ENCODE data around the gene IMPG2. TPM values are rescaled to one million over a fixed set of nuclear protein-coding genes. Genes with fewer than 3 reads are reported as not detected.

IMPG2 gene
- total RNA-seq, 1 experiment from 2014 or later: 0.08 TPM

DNA sequence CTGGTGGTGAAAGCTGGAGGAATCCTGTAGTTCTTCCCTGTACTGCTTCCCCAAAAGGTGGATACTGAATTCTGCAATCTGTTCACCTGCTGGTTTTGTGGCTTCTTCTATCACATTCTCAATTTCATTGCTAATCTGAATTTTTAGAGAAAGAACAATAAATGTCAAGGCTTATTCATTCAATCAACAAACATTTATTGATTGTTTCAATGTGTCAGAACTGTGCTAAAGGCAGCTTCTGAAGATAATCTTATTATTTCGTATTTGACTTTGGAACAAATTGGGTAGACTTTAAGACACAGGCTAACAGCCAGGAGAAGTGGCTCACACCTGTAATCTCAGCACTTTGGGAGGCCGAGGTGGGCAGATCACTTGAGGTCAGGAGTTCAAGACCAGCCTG lies 46.8 kb downstream of the IMPG2 start:
- no peak for DNase-seq (ENCODE audit: low spot score)

DNA sequence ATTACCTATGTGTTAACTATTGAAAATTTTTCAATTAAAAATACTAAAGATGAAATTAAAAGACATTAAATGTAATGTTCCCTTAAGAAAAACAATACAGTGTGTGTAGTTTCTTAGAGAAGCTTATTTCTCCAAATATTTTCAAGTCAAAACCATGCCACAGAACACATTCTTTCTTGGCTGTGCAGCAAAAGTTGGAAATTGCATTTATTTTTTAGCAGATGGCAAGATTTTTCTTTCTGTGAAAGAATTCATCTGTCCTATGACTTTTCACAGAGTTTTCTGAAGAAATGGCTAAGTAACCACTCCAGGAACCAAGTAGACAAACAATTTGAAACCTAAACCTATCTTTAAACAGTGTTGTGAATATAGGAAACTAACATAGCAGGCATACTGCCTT lies 47.2 kb downstream of the IMPG2 start:
- no peak for DNase-seq (ENCODE audit: low spot score)

DNA sequence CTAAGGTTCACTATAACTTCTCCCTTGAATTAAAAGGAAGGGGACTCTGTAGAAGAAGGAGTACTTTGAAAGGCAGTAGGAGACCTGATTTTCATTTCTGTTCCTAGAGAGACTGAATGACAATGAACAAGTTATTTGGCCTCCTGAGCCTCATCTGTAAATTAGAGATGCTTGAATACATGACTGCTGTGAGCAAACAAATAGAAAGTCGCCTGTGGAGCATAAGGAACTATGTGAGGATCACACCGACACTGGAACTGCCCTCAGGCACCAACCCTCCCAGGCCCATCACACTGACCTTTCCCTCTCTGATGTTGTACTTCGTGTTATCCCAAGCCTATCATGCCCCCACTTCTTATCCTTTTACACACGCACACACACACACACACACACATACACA lies 48.6 kb downstream of the IMPG2 start:
- DNase-seq (ENCODE audit: low spot score): no peak

DNA sequence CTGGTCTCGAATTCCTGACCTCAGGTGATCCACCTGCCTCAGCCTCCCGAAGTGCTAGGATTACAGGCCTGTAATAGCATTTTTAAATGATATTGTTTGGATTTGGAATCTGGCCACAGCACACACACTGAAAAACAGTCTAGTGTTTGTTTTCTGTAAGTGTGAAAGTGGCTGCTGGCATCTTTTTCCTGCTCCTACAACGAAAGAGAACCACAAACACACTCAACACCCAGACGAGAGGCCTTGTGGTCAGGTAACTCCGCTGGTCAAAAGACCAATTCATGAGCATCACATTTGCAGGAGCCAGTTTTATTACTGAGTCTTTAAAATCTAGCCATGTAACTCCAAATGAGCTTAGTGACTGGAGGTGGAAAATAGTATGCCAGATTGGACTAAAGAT lies 50.2 kb downstream of the IMPG2 start:
- no peak for DNase-seq (ENCODE audit: low spot score)

DNA sequence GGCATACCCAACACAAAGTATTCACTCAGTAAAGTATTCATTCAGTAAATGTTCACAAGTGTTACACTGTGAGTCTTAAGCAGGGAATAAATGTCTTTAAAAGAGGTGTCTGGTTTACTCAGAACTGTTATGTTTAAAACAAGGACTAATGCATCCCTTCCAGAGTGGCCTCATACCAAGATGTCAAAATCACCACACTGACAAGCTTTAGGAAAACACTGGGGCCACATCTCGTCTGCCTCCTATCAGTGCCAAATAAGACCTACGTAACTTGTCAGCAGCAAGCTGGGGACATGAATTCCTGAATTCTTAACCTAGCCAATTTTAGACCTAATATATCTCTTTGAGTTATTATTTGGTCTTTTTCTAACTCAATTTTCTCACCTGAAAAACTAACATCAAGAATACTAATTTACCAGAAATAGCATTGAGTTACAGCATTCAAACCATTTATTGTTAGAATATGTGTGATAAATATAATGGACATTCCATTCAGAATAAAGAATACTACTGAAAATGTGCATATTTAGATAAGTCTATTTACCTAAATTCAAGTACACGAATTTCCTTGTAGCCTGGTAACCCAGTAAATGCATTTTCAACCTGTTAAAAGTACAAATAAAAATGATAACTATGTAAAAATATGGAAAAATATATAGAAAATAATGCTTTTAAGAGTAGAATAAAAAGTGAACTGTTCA lies 51.3 kb downstream of the IMPG2 start:
- no peak for DNase-seq (ENCODE audit: low spot score)

DNA sequence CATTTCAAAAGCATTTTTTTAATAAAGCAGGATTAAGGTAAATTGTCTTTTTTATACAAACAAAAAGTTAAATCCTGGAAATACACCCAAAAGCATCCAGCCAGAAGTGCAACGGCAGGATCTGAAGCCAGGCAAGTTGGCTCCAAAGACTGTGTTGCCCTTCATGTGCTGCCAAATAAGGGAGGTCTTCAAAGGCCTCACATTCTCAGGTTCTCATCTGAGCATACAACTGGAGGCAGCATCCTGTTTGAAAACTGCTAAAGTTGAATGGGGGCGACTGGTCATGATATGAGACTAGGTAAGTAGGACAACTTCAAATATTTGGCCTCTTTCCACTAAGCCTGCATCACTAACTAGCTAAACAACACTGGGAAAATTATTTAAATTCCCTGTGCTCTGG lies 52.2 kb downstream of the IMPG2 start:
- DNase-seq (ENCODE audit: low spot score): no peak

DNA sequence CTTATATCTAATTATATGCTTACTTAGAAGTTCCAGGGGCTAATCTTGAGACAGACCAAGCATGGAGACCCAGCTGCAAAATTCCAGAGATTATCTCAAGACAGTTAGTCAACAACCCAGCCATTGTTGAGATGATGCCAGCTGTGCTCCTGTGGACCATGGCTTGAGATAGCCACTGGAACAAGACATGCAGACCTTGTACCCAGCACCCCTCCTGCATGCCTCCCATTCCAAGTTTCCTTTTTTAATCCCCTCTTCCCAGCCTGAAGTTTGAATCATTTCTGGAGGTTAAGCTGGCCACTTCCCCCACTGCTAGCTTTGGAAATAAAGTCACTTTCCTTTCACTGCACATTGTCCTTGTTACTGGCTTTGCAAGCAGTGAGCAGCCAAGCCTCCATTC lies 53.8 kb downstream of the IMPG2 start:
- no peak for DNase-seq (ENCODE audit: low spot score)

DNA sequence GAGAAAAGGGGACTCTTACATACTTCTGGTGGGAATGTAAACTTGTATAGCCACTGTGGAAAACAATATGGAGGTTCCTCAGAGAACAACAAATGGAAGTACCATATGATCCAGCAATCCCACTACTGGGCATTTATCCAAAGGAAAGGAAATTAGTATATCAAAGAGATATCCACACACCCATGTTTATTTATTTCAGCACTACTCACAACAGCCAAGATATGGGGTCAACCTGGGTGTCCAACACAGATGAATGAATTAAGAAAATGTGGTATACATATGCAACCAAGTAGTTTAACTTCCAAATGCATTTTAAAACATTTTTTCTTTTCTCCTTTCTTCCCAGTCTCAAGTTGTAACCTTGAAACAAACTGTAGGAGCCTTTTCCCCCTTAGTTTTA lies 54.3 kb downstream of the IMPG2 start:
- no peak for DNase-seq (ENCODE audit: low spot score)

DNA sequence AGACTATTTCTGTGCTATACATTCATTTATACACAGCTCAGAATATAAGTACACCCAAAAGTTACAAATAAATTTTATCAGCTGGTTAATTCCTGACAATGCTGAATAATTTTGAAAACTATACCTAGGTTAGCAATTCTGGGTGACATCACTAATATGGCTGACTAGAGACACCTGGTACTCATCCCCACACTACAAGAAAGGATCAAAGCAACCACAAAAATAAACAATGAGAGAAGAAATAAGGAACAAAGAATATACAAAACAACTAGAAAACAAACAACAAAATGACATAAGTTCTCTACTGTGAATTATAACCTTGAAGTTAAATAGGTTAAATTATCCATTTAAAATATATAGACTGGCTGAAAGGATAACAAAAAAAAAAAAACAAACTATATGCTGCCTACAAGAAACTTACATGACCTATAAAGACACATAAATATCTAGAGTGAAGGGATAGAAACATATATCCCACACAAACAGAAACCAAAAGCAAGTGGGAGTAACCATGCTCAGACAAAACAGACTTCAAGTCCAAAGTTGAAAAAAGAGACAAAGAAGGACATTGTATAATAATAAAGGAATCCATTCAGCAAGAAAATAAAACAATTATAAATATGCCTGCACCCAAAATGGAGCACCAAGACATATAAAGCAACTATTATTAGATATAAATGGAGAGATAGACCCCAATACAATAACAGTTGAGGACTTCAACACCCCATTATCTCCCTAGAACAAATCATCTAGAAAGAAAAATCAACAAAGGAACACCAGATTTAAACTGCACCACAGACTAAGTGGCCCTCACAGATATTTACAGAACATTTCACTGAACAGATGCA lies 57.8 kb downstream of the IMPG2 start:
- DNase-seq (ENCODE audit: low spot score): no peak

DNA sequence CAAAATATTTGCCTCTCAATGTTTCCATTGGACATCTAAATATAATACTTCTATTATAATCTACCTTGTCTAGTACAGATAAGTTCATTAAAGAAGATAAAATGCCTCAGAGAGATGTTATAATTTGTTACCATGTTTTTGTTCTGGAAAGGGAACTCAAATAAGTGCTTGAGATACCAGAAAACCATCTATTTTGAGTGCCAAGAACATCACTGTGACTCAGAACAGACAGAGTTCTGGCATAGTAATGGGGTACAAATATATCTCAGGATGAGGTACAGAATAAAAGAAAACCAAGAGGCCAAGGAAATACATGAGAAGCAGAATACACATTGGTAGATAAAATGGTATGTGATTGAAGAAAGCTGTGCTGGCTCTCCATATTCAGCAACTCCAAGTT lies 58.9 kb downstream of the IMPG2 start:
- DNase-seq (ENCODE audit: low spot score): no peak

DNA sequence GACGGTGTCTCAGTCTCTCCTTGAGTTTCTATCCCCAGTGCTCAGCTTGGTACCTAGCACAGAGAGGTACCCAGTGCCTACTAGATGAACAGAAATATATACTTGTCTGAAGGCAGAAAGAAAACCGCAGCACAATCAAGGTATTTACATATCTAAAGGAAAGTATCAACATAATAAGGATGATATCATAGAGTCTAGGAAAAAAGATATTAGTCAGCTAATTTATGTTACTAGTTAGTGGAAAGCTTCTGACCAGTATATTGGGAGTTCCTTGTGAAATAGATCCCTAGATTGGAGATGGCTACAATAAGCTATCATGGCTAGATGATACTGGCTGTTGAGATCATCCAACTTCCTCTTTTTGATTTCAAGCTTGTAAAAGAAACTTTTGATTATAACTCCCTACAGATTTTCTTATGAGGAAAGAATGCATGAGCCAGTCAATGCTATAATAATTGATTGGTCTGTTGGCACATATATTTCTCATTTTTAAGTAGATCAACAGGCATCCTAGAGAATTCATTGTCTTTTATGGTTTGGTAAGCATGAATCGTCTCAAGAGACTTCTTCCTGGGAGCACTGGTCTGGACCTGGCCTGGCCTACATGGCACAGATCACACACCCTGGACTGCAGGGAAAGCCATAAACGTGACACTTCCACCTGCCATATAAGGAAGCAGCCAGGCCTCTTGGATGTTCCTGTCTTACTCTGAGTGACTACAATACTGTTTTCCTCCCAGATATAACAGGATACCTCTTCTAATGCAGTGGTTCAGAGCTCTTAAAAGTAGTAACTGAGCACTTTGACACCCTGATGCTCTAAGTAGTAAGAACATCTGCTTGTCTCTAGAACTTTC lies 60.7 kb downstream of the IMPG2 start:
- no peak for DNase-seq (ENCODE audit: low spot score)

DNA sequence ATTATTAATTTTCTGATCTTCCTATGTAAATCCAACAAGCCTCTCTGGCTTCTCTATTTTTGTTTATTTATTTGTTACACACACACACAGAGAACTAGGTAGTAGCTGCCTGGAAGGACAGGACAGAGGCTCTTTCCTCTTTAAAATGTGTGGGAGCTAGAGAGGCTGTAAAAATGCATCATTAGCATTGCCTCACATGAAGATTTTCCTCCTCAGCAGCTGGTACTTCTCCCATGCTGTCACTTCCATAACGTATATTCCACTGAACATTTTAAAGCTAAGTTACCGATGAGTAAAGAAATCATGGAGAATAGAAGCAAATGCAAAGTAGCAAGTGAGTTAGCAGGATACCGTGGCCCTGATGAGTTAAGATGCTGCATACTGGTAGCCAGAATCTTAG lies 63.9 kb downstream of the IMPG2 start:
- no peak for DNase-seq (ENCODE audit: low spot score)

DNA sequence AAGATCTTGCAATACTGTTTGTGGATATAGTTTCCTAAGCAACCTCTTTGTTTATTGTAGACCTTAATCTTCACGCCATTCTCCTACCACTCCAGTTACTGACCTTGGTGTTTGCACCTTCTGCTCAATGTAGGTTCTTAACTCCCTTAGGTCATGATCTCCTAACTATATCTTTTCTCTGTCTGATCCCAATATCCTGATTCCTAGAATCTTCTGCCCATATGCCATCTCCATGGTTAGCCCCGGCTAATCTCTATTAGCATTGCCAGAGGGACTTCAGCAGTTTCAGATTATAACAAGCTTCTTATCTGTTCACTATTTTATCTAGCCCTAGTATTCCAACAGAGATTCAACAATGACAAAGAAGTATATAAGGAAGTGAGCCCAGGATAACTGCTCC lies 64.9 kb downstream of the IMPG2 start:
- no peak for DNase-seq (ENCODE audit: low spot score)

DNA sequence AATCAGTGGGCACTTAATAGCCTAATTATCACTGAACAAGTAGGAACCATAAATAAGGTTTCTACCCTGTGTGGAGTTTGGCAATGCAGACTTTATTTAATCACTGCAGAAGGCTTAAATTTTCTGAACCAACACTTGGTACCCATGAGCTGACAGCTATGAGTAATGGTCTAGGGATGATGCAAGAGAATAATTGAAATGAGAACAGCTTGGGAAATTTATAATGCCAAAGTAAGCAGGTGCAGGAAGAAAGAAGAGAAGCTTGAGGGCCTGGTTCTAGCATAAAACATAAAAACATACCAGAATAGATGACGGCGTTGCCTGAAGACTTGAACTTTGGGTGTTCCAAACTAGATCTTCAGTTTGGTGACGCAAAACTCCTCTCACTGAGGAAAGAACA lies 67.0 kb downstream of the IMPG2 start:
- no peak for DNase-seq (ENCODE audit: low spot score)

DNA sequence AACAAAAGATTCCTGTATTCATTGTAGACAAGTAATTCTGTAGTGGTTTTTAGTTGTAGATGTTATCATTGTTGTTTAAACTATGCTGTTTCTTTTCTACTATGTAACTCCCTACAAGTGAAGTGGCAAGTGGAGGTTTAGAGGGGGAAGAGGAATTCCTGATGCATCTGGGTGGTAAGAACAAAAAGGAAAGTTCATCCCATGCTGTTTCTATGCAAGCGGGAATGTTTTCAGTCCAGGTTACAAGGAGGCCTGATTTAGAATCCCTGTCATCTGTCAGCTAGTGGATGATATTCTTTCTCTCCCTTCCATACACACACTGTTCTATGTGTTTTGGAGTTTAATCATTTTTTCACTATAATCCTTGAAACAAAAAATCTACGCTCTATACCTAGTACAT lies 67.4 kb downstream of the IMPG2 start:
- no peak for DNase-seq (ENCODE audit: low spot score)

DNA sequence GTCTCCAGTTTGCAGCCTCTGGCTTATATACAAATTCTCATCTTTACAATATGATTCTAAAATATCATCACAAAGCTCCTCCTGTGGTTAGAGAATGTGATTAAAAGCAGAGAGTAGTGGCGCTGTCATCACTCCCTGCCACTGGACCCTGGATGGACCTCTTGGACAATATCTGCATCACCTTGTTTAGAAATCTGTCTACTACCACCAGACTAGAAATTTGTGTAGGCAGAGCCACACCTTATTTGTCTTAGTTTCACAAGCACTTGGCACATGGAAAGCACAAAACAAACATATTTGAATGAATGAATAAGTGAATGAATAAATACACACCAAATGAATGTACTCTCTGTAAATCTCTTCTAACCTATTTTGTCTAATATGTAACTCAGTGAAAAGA lies 68.1 kb downstream of the IMPG2 start:
- DNase-seq (ENCODE audit: low spot score): no peak

DNA sequence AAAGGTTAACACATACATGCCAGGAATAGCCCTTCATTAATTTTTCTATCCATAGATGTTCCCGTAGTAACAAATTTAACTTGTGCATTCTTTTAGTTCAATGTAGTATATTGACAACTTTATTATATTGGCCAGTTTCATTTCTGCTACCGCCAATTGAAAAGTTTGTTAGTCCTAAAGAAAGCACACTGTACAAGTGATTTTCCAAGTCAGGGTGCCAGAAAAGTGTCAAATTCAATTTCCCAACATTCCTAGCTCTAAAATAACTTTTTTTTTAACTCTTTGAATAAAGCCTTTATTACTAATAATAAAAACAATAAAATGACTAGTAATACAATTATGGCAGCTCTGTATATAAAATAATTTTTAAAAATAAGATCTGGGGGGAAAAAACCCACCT lies 68.9 kb downstream of the IMPG2 start:
- no peak for DNase-seq (ENCODE audit: low spot score)

DNA sequence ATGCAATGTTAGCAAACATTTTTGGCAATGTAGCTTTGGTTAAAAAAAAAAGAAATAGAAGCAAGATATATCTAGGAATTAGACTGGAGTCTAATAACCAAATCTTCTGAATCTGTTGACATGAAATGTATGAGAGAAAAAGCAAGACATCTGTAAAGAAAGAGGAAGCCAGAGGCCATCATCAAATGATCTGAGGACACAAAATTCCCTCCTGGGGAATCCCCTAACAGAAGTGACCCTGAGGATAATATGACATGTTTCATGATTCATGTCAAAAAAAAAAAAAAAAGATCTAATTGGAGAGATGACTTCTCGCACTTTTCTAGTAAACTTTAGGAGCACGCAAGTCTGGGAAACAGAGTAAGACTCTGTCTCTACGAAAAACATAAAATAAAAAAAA lies 70.9 kb downstream of the IMPG2 start:
- no peak for DNase-seq (ENCODE audit: low spot score)

DNA sequence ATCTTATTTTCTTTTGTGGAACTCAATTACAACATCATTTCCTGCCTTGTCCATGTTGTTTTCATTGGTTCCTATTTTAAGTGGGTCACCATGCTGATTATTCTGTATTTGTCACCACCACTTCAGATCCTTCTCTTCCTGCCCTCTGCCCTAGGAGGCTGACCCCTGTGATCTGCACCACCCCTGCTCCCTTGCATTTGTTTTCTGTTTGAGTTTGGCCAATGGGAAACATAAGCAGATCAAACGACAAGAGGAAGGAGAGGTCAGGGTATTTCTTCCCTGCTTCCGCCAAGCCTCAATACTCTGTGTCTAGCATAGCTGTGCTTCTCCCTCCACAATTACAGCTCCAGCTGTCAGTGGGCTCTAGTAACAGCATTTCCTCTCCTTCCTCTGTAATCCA lies 71.6 kb downstream of the IMPG2 start:
- no peak for DNase-seq (ENCODE audit: low spot score)

DNA sequence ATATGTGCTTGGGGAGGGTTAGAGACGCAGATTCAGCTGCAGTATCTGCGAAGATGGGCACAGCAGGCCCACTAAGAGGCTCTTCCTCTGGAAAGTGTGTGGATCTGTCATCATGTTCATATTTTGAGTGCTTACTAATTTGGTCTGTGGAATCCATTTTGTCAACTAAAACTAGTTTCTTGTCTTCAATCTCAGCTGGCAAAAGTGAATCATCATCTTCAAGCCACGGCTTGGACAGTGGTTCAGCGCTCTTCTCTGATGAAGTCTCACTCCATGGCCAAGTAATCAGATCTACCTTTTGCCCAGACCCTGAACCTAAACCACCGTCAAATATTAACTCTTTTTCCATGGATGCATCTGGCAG lies 76.2 kb downstream of the IMPG2 start:
- DNase-seq (ENCODE audit: low spot score): no peak

DNA sequence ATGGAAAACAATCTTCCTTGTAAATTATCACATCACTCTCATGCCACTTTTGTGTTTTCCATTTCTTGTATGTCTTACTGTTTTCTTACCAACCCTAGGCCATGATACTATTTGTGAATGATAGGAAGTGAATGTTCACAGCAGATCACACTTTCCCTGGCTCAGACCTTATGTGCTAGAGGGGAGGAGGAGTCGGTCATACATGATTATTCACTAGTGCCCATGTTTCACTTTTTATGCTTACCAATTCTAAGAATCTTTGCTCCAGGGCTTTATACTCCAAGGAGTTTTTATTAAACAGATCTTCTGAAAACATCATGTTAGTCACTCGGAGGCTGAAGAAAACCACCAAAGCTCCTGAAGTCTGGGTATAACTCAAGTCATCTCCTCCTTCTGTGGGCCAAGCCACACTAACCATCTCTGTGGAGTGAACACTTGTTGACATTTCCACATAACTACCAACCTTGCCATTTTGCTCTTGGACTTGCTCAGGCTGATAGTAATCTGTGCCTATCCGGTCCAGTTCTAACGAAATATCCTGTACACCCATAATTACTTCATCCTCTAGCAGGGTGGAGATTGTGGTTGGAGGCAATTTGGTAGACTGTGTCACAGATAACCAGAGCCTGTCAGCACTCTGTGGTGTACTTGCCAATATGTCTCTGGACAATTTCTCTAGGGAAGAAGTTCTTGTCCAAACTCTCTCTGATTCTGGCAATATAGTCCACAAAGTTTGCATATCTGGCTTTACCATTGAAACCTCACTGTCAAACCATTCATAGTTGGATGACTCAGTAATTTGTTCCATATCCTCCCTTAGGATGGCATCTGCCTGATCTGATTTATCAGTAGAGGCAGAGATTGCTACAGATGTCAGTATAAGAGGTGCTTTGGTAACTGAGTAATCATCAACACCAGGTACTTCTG lies 76.8 kb downstream of the IMPG2 start:
- no peak for DNase-seq (ENCODE audit: low spot score)

Measured in H4 (cell line).